Natural killer cell (primary cell): ENCODE results near the gene STON1. TPM values are rescaled to one million over a fixed set of nuclear protein-coding genes. Genes with fewer than 3 reads are reported as not detected.

Source experiments
- ATAC-seq, 3 donors: fragments of 150-1000 bp in 2 of 3; fragments of 200-7000 bp in 1 of 3; cut with Tn5 transposase; 1 replicate in 1 of 3; 2 replicates in 2 of 3; pipeline ENCODE4 v1.10.0; 2021; ENCODE audit warnings: mild to moderate bottlenecking in 2 of 3, moderate library complexity in 2 of 3
- DNase-seq, 2 donors: peaks; one replicate each; pipeline versions ENCODE4 v3.0.0 to v3.0.0-alpha.2; 2013 to 2021; ENCODE audit warnings: mixed read lengths in 1 of 2
- H3K27ac ChIP-seq: one replicate; pipeline ENCODE4 v1.5.1; 2013; ENCODE audit warnings: mild to moderate bottlenecking, low read length
- H3K27me3 ChIP-seq: one replicate; pipeline ENCODE4 v1.6.1; 2013; ENCODE audit warnings: low read length; ENCODE audit not compliant: control insufficient read depth, insufficient read depth
- H3K36me3 ChIP-seq: one replicate; pipeline ENCODE4 v1.6.1; 2013; ENCODE audit warnings: low read length; ENCODE audit not compliant: control insufficient read depth, insufficient read depth
- H3K4me1 ChIP-seq: one replicate; pipeline ENCODE4 v1.6.1; 2013; ENCODE audit warnings: low read length; ENCODE audit not compliant: control insufficient read depth, insufficient read depth
- H3K4me3 ChIP-seq: one replicate; pipeline ENCODE4 v1.5.1; 2013; ENCODE audit warnings: low read length
- H3K9me3 ChIP-seq: one replicate; pipeline ENCODE4 v1.6.1; 2013; ENCODE audit warnings: low read length; ENCODE audit not compliant: control insufficient read depth, insufficient read depth
- H3K27ac Mint-ChIP-seq, 2 donors: one replicate each; pipeline ENCODE4 v1.8.0; 2022; ENCODE audit warnings: mild to moderate bottlenecking in 2 of 2, mixed read lengths in 2 of 2, moderate library complexity in 1 of 2
- H3K27me3 Mint-ChIP-seq, 2 donors: one replicate each; pipeline ENCODE4 v1.8.0; 2022; ENCODE audit warnings: low read depth in 2 of 2, mixed read lengths in 2 of 2
- H3K36me3 Mint-ChIP-seq: one replicate; pipeline ENCODE4 v1.8.0; 2022; ENCODE audit warnings: mixed read lengths
- H3K4me1 Mint-ChIP-seq, 2 donors: one replicate each; pipeline ENCODE4 v1.8.0; 2022; ENCODE audit warnings: mixed read lengths in 2 of 2
- H3K4me3 Mint-ChIP-seq: one replicate; pipeline ENCODE4 v1.8.0; 2022; ENCODE audit warnings: mild to moderate bottlenecking, moderate library complexity, mixed read lengths
- H3K9me3 Mint-ChIP-seq, 2 donors: one replicate each; pipeline ENCODE4 v1.8.0; 2022; ENCODE audit warnings: mixed read lengths in 2 of 2
- WGBS: methylation state at CpG from one replicate; pipeline ENCODE4 v1.1.7; 2013; ENCODE audit warnings: missing lambda C conversion rate; ENCODE audit not compliant: insufficient coverage; 5-methylcytosine and 5-hydroxymethylcytosine counted together
- intact Hi-C: fragments of 100-400 bp; cut with micrococcal nuclease; formaldehyde crosslinking; loops from one replicate; pipeline ENCODE4 v1.14.2; 2022
- total RNA-seq, 4 donors: library from RNA; stranded (reverse); fragments of 120-200 nt in 1 of 4; gene quantifications; one replicate each; pipeline versions ENCODE4 v1.2.3 to v1.2.4, GENCODE V29; 2013 to 2022
- TF ChIP-seq, protein P1 (sequence below): fragments of 200-600 bp; IDR thresholded peaks from one replicate; pipeline ENCODE4 v1.8.0; 2022; ENCODE audit warnings: antibody characterized with exemption

The STON1 gene
- total RNA-seq, 3 donors from 2014 or later (not counting 1 experiment from before 2014, with no cell fraction given) = 1.8 to 4.5 (median 3.0) TPM

DNA sequence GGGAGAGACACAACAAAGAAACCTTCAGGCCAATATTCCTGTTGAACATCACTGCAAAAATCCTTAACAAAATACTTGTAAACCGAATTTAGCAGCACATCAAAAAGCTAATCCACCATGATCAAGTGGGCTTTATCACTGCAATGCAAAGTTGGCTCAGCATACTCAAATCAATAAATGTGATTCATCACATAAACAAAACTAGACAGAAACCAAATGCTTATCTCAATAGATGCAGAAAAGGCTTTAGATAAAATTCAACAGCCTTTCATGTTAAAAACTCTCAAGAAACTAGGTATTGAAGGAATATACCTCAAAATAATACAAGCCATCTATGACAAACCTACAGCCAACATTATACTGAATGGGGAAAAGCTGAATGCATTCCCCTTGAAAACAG is 108.3 kb downstream of the STON1 start:
- Histone ChIP-seq H3K36me3 (no peaks in the 10 kb centered on the region), H3K27me3 (no peaks in the 10 kb centered on the region), H3K27ac (no peak overlapping the region), H3K9me3 (no peaks in the 10 kb centered on the region), H3K4me1 (no peaks in the 10 kb centered on the region), H3K4me3 (no peak overlapping the region)
- Mint-ChIP-seq H3K27ac (no peak overlapping the region), H3K4me1 (no peaks in the 10 kb centered on the region), H3K9me3 (peaks cover 2 to 4% of the 10 kb centered on the region in 2 donors), H3K27me3 (peaks cover 0 to 10% of the 10 kb centered on the region in 2 donors), H3K4me3 (no peak overlapping the region), H3K36me3 (no peaks in the 10 kb centered on the region)
- ATAC-seq (no peak), DNase-seq (no peak)
- TF ChIP-seq, protein P1, sequence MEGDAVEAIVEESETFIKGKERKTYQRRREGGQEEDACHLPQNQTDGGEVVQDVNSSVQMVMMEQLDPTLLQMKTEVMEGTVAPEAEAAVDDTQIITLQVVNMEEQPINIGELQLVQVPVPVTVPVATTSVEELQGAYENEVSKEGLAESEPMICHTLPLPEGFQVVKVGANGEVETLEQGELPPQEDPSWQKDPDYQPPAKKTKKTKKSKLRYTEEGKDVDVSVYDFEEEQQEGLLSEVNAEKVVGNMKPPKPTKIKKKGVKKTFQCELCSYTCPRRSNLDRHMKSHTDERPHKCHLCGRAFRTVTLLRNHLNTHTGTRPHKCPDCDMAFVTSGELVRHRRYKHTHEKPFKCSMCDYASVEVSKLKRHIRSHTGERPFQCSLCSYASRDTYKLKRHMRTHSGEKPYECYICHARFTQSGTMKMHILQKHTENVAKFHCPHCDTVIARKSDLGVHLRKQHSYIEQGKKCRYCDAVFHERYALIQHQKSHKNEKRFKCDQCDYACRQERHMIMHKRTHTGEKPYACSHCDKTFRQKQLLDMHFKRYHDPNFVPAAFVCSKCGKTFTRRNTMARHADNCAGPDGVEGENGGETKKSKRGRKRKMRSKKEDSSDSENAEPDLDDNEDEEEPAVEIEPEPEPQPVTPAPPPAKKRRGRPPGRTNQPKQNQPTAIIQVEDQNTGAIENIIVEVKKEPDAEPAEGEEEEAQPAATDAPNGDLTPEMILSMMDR = no peak
- 44% methylated on average over 1 of the region's 1 CpG for WGBS
- intact Hi-C loops = no loop called here

Other genes with a start within 250 kb of the STON1 start
- 10 to 100 TPM; 58.6 to 71.6 (median 65.9) TPM for gene FOXN2, start 215.5 kb upstream of the STON1 start, total RNA-seq
- gene PPP1R21, start 89.4 kb upstream of the STON1 start, total RNA-seq = 10 to 100 TPM; 29.1 to 40.1 (median 36.3) TPM
- gene GTF2A1L, start 87.7 kb downstream of the STON1 start, total RNA-seq = not detected
- gene LHCGR, start 225.6 kb downstream of the STON1 start, total RNA-seq = not detected